SU-DHL-6 (cell line): ENCODE measurements around the gene DYNC1LI1.

Source experiments
- H2AFZ ChIP-seq: fragments of 200-600 bp; sonication (generic); 2 replicates; pipeline ENCODE4 v1.6.1; 2014; ENCODE audit warnings: low read depth, mild to moderate bottlenecking, moderate library complexity, mixed read lengths, antibody characterized with exemption, low read length; ENCODE audit not compliant: severe bottlenecking
- H3F3A ChIP-seq: fragments of 200-600 bp; shearing (Covaris generic); 2 replicates; pipeline ENCODE4 v1.6.0; 2016; ENCODE audit warnings: antibody characterized with exemption, mild to moderate bottlenecking; ENCODE audit not compliant: insufficient read depth
- H3K27ac ChIP-seq: fragments of 200-600 bp; sonication (generic); 2 replicates; pipeline ENCODE4 v1.5.1; 2016; ENCODE audit warnings: low read depth, mild to moderate bottlenecking, low read length, moderate library complexity, mixed read lengths
- H3K27me3 ChIP-seq: fragments of 200-600 bp; sonication (generic), shearing (Covaris generic); 2 replicates; pipeline ENCODE4 v1.6.0; 2014; ENCODE audit warnings: mild to moderate bottlenecking, low read length
- H3K36me3 ChIP-seq: fragments of 200-600 bp; sonication (generic); 2 replicates; pipeline ENCODE4 v1.6.1; 2014; ENCODE audit warnings: mild to moderate bottlenecking, low read length, mixed read lengths
- H3K4me2 ChIP-seq: fragments of 300-600, 200-600 bp; shearing (Covaris generic), sonication (generic); 2 replicates; pipeline ENCODE4 v1.6.0; 2014; ENCODE audit warnings: low read length, low read depth, mild to moderate bottlenecking; ENCODE audit not compliant: poor library complexity, severe bottlenecking
- H3K4me3 ChIP-seq: fragments of 200-600 bp; sonication (generic); 2 replicates; pipeline ENCODE4 v1.5.1; 2014; ENCODE audit warnings: antibody characterized with exemption, low read length, mild to moderate bottlenecking, mixed read lengths; ENCODE audit not compliant: insufficient read depth, poor library complexity, severe bottlenecking
- H3K79me2 ChIP-seq: fragments of 200-600 bp; sonication (generic); 2 replicates; pipeline ENCODE4 v1.6.1; 2014; ENCODE audit warnings: mild to moderate bottlenecking, low read length, moderate library complexity; ENCODE audit not compliant: insufficient read depth
- H3K9ac ChIP-seq: fragments of 200-600 bp; sonication (generic); 2 replicates; pipeline ENCODE4 v1.7.0; 2014; ENCODE audit warnings: mild to moderate bottlenecking, low read length
- H3K9me2 ChIP-seq: fragments of 200-600 bp; sonication (generic); replicated peaks from 2 replicates; pipeline ENCODE4 v1.6.1; 2014; ENCODE audit warnings: low read length; ENCODE audit not compliant: insufficient read depth
- H3K9me3 ChIP-seq: fragments of 200-600 bp; sonication (generic); 2 replicates; pipeline ENCODE4 v1.6.1; 2014; ENCODE audit warnings: low read length, mixed read lengths; ENCODE audit not compliant: insufficient read depth
- H4K20me1 ChIP-seq: fragments of 200-600 bp; sonication (generic); 2 replicates; pipeline ENCODE4 v1.6.1; 2014; ENCODE audit warnings: low read depth, mild to moderate bottlenecking, antibody characterized with exemption, low read length, moderate library complexity, mixed read lengths
- EZH2phosphoT487 ChIP-seq: fragments of 200-600 bp; sonication (generic), shearing (Covaris generic); conservative IDR thresholded peaks from 2 replicates; pipeline ENCODE4 v1.6.1; 2018; ENCODE audit warnings: mild to moderate bottlenecking, antibody characterized with exemption, low read length, moderate library complexity, mixed read lengths
- TF ChIP-seq, protein P1 (sequence below): fragments of 200-600 bp; sonication (generic); IDR thresholded peaks from one replicate; pipeline ENCODE4 v1.5.1; 2017; ENCODE audit warnings: antibody characterized with exemption, mild to moderate bottlenecking, low read length, moderate library complexity; ENCODE audit not compliant: insufficient read depth, poor library complexity, severe bottlenecking

The DYNC1LI1 gene

DNA sequence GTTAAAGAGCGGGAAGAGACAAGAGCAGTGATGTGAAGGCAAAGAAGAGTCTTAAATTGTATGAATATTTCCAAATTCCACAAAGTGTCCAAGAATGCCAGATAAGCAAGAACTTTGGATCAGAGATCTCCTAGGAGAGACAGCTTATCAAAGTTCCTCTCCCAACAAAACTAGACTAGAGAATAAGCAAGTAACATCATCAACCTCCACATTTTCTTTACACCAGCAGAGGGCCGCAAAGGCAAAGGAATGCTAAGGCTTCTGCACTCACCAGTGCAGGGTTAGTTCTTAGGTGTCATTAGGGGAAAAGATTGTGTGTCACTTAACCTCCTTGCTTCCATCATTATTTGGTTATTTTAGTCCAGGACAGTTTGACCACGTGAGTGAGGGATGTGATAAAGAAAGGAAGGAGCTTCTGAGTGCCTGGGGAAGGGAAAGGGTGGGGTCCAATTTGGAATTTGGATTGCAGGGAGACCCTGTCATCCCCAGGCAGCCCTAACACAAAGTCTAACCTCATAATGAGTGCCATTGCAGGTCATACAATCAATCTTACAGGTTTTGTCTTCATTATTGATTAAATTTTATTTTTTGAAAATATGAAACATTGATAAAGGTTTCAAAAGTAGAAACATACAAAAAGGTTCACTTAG, 60.5 kb downstream of the DYNC1LI1 start:
- Histone ChIP-seq H3K4me3 (no peak overlapping the region), H3K27ac (no peak overlapping the region), H3K9ac (no peak overlapping the region), H3K36me3 (no peaks in the 10 kb centered on the region), H3F3A (peaks cover 13% of the 10 kb centered on the region), H4K20me1 (no peaks in the 10 kb centered on the region), H3K27me3 (no peaks in the 10 kb centered on the region), H3K9me2 (no peaks in the 10 kb centered on the region), H2AFZ (no peak overlapping the region), H3K9me3 (no peaks in the 10 kb centered on the region), H3K4me2 (no peak overlapping the region), H3K79me2 (no peaks in the 10 kb centered on the region)
- TF ChIP-seq, protein P1, sequence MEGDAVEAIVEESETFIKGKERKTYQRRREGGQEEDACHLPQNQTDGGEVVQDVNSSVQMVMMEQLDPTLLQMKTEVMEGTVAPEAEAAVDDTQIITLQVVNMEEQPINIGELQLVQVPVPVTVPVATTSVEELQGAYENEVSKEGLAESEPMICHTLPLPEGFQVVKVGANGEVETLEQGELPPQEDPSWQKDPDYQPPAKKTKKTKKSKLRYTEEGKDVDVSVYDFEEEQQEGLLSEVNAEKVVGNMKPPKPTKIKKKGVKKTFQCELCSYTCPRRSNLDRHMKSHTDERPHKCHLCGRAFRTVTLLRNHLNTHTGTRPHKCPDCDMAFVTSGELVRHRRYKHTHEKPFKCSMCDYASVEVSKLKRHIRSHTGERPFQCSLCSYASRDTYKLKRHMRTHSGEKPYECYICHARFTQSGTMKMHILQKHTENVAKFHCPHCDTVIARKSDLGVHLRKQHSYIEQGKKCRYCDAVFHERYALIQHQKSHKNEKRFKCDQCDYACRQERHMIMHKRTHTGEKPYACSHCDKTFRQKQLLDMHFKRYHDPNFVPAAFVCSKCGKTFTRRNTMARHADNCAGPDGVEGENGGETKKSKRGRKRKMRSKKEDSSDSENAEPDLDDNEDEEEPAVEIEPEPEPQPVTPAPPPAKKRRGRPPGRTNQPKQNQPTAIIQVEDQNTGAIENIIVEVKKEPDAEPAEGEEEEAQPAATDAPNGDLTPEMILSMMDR = peak; percentile 64
- no peak for TF ChIP-seq EZH2phosphoT487

DNA sequence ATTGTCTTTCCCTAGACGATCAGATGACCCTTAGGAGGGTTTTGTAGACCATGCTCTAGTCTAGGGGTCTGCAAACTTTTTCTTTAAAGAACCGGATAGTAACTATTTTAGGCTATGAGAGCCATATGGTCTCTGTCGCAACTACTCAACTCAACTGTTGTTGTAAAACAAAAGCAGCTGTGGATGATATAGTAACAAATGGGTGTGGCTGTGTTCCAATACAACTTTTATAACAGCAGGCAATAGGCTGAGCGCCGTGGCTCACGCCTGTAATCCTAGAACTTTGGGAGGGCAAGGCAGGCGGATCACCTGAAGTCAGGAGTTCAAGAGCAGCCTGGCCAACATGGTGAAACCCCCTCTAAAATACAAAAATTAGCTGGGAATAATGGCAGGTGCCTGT, 61.9 kb downstream of the DYNC1LI1 start:
- Histone ChIP-seq H3K9ac (no peak overlapping the region), H3K79me2 (no peaks in the 10 kb centered on the region), H3K4me2 (no peak overlapping the region), H3K9me3 (no peaks in the 10 kb centered on the region), H3K27me3 (no peaks in the 10 kb centered on the region), H3F3A (no peaks in the 10 kb centered on the region), H2AFZ (no peak overlapping the region), H3K27ac (no peak overlapping the region), H3K36me3 (no peaks in the 10 kb centered on the region), H3K4me3 (no peak overlapping the region), H4K20me1 (no peaks in the 10 kb centered on the region), H3K9me2 (no peaks in the 10 kb centered on the region)
- TF ChIP-seq, protein P1 = no peak
- TF ChIP-seq EZH2phosphoT487 = no peak

DNA sequence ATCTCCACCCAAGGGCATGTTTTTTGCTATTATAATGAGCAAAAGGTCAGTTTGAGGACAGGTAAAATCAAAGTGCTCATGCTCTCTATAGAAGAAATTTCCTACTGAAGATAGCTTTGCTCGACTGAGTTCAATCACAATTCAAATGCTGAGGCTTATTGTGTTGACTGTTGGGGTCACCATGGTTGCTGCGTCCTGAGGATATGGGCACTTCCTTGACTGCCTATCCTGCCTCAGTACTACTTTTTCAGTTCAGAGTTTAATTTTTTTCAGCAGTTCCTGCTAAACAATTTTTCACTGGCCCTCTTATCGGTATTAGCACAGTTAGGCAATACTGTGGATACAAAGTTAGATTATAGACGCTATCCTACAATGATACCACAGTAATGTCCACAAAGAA, 64.2 kb downstream of the DYNC1LI1 start:
- no peaks in the 10 kb centered on the region for H3K9me2 ChIP-seq
- H3K9ac ChIP-seq = no peak overlapping the region
- no peak overlapping the region for H3K27ac ChIP-seq
- no peaks in the 10 kb centered on the region for H3K27me3 ChIP-seq
- no peaks in the 10 kb centered on the region; the same call in 1 of the 2 replicates for H3F3A ChIP-seq
- H3K4me2 ChIP-seq = no peak overlapping the region
- H3K36me3 ChIP-seq = no peaks in the 10 kb centered on the region
- H3K79me2 ChIP-seq = peaks cover 11% of the 10 kb centered on the region
- no peaks in the 10 kb centered on the region for H4K20me1 ChIP-seq
- H3K4me3 ChIP-seq = no peak overlapping the region
- TF ChIP-seq EZH2phosphoT487 = no peak
- TF ChIP-seq, protein P1 = no peak
- H3K9me3 ChIP-seq = no peaks in the 10 kb centered on the region
- no peak overlapping the region for H2AFZ ChIP-seq
